ENCODE data around the gene DENND4A. TPM values are rescaled to one million over a fixed set of nuclear protein-coding genes. Genes with fewer than 3 reads are reported as not detected.

Gene DENND4A
- polyA plus RNA-seq, 10 donors = 9.3 to 16.9 (median 14.0) TPM

Other genes starting within 250 kb of the DENND4A start
- 10 to 100 TPM; 19.6 to 30.7 (median 24.4) TPM for gene INTS14, start 181.2 kb downstream of the DENND4A start, polyA plus RNA-seq (ENCODE audit: insufficient read length in 10 of 10)
- gene SLC24A1, start 170.4 kb downstream of the DENND4A start, polyA plus RNA-seq (ENCODE audit: insufficient read length in 10 of 10) = 10 to 100 TPM in 2 of 10 donors, 1 to 10 TPM in 8; 6.8 to 10.8 (median 8.0) TPM
- gene RAB11A, start 77.2 kb upstream of the DENND4A start, polyA plus RNA-seq (ENCODE audit: insufficient read length in 10 of 10) = 100 to 1,000 TPM; 142 to 179 (median 169) TPM

Data from muscle of back (tissue), 10 donors.